ENCODE results near the gene CELF4.

Gene CELF4

GRCh38 chr18:37481491-37481890, 84.1 kb downstream of the CELF4 start:
- H3K27ac ChIP-seq: no peak overlapping the region
- TF ChIP-seq ZFX (IDR thresholded peaks at IDR 0.05): no peak
- TF ChIP-seq CTCF (conservative IDR thresholded peaks at IDR 0.05): no peak

- no peak overlapping the region for H3K27ac ChIP-seq
- TF ChIP-seq CTCF (conservative IDR thresholded peaks at IDR 0.05) (no peak), ZFX (IDR thresholded peaks at IDR 0.05) (no peak)
Measured at GRCh38 chr18:37481072-37481471, 84.5 kb downstream of the CELF4 start.

GRCh38 chr18:37476611-37477295, 88.8 kb downstream of the CELF4 start:
- TF ChIP-seq ZFX (IDR thresholded peaks at IDR 0.05): no peak
- TF ChIP-seq CTCF (conservative IDR thresholded peaks at IDR 0.05): no peak
- no peak overlapping the region for H3K27ac ChIP-seq

GRCh38 chr18:37476182-37476581, 89.4 kb downstream of the CELF4 start:
- no peak overlapping the region for H3K27ac ChIP-seq
- TF ChIP-seq CTCF (conservative IDR thresholded peaks at IDR 0.05) (peak; percentile 72), ZFX (IDR thresholded peaks at IDR 0.05) (no peak)

- no peak for TF ChIP-seq ZFX (IDR thresholded peaks at IDR 0.05)
- TF ChIP-seq CTCF (conservative IDR thresholded peaks at IDR 0.05): no peak
Measured at GRCh38 chr18:37473195-37473840, 92.3 kb downstream of the CELF4 start.

GRCh38 chr18:37471637-37472036, 94.0 kb downstream of the CELF4 start:
- no peak overlapping the region for H3K27ac ChIP-seq

More at GRCh38 chr18:37473195-37473840, 92.3 kb downstream of the CELF4 start:
- H3K27ac ChIP-seq: no peak overlapping the region

More at GRCh38 chr18:37471637-37472036, 94.0 kb downstream of the CELF4 start:
- TF ChIP-seq ZFX (IDR thresholded peaks at IDR 0.05) (no peak), CTCF (conservative IDR thresholded peaks at IDR 0.05) (no peak)

Measured in C4-2B (cell line).